AG10803 (cell line): ENCODE measurements around the gene TC2N.

Experiments used
- DNase-seq: peaks from one replicate; pipeline ENCODE4 v3.0.0; 2010; ENCODE audit warnings: low read depth
- H3K4me3 ChIP-seq: 2 replicates; pipeline ENCODE4 v1.5.1; 2011; ENCODE audit warnings: mild to moderate bottlenecking, low read length, control low read depth
- TF ChIP-seq, protein P1 (sequence below): conservative IDR thresholded peaks from 2 replicates; pipeline ENCODE4 v1.5.1; 2011; ENCODE audit warnings: mild to moderate bottlenecking, low read length, control low read depth, inconsistent platforms

Gene TC2N

DNA sequence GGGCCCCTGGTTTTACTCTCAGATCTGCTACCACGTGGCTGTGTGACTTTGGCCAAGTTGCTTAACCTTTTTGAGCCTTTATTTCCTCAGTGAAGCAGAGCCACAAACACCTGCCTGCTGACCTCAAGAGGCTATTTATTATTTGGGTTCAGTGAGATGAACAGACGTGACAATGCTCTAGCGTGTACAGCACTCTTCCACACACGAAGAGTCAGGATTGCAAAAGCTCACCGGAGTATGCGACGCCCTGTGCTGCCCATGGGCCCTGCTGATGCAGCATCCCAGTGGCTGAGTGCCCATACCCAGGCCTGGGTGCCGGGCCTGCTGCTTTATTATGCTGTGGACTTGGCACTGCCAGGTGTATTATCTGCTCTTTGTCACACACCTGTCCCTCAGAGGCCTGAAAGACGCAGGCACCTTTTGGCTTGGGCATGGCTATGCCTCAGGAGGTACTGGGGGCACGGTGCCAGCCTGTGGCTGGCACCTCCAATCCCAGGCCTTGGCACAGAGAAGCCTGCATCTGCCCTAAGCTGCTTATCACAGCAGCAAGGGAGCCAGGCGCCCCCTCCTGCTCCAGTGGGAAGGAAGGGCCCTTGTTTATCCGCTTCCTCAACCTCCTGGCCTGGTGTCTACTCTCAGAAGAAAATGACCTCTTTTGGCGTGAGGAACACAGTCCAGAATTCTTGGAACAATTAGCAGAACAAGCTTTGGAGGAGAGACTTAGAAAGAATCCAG, 22.3 kb upstream of the TC2N start:
- no peak for DNase-seq
- TF ChIP-seq, protein P1, sequence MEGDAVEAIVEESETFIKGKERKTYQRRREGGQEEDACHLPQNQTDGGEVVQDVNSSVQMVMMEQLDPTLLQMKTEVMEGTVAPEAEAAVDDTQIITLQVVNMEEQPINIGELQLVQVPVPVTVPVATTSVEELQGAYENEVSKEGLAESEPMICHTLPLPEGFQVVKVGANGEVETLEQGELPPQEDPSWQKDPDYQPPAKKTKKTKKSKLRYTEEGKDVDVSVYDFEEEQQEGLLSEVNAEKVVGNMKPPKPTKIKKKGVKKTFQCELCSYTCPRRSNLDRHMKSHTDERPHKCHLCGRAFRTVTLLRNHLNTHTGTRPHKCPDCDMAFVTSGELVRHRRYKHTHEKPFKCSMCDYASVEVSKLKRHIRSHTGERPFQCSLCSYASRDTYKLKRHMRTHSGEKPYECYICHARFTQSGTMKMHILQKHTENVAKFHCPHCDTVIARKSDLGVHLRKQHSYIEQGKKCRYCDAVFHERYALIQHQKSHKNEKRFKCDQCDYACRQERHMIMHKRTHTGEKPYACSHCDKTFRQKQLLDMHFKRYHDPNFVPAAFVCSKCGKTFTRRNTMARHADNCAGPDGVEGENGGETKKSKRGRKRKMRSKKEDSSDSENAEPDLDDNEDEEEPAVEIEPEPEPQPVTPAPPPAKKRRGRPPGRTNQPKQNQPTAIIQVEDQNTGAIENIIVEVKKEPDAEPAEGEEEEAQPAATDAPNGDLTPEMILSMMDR, result no peak
- no peak overlapping the region for H3K4me3 ChIP-seq

DNA sequence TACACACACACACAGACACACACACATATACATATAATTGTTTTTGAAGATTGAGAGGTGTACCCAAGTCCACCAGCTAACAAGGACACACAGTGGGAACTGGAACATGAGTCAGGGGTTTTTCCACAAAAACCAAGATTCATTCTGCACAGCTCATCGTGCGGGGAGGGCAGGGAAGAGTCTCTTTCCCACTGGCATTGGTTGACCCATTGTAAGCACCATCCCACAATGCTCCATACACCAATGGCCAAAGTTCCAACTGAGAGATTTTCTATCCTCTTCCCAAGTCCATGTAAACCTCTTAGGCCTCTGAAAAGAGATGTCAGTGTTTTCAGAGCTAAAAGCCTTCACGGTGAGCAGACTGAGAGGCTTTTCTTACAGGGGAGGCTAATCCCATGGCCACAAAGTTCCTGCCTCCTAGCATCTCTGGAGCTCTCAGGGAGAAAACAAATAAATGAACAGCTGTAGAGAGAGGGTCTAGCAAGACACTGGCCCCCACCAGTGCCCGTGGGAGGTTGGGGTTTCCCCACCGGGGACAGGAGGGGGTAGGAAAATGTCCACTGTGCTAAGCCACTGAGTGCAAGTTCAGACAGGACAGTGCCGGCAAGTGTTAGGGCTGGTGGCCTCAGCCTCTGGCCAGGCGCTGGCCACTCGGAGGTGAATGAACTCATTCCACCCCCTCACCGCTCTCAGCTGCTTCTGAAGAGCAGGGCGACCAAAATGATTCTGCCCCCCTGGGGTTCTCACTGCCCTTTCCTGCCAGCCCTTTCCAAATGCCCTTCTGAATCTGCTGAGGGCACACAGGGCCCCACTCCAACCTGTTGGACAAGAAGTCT, 21.5 kb upstream of the TC2N start:
- no peak overlapping the region for H3K4me3 ChIP-seq
- DNase-seq, result no peak
- TF ChIP-seq, protein P1, result no peak

DNA sequence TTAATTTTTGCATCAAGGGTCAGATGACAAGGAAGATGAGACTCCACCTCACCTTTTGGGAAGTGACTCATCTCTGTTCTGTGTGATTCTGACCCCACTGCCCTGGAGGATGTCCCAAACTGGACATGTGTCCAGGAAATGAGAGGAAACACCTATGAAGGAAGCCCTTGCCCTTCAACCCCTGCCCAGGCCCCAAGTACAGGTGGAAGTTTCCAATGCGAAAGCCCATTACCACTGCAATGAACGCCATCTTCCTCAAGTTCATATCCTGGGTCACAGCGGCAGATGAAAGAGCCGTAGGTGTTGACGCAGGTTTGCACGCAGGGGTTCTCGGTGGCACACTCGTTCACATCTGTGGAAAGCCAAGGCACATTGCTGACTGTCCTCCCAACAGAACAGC, 19.6 kb upstream of the TC2N start:
- H3K4me3 ChIP-seq, result no peak overlapping the region
- DNase-seq, result no peak
- TF ChIP-seq, protein P1, result no peak

DNA sequence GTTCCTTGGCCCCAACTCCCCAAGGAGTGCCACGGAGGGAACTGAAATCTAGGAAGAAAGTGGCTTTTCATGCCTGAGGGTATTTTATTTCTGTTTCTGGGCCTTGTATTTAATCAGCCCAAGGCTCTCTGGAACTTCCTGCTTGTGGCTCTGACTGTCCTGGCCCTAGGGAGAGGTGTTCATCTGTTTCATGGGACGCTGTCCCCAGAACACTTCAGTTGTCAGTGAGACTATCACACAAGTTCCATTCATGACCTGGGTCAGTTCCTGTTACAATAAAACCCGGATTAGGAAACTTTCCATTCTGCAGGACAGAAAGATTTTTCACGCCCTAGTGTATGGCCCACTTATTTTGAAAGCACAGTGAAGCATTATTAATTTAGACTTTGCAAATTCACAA, 18.5 kb upstream of the TC2N start:
- no peak for DNase-seq
- no peak overlapping the region for H3K4me3 ChIP-seq
- TF ChIP-seq, protein P1, result no peak

DNA sequence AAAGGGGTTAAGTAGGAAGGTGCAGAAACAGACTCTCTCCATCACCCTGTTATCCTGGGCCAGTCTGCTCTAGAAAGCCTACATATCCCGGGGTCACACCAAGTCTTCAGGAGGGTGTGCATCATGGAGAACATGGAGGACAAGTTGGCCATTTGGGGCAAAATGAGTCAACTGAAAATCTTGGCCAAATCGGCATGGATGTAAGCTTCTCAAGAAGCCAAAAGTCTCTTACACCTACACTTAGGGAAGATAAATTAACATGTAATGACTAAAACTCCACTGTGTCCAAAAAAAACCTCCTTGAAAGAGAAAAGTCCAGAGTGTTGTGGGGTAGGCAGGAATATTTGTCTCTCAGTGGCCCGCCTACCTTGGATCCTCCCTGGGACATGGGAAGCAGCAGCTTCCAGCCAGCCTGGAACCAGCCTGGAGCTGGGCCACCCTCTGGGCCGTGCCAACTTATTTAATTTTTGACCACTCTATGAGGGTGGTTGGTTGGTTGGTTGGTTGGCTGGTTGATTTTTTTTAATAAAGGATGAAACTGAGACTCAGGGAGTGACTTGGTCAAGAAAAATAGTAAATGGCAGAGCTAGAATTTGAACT, 17.9 kb upstream of the TC2N start:
- TF ChIP-seq, protein P1, result no peak
- DNase-seq, result no peak

DNA sequence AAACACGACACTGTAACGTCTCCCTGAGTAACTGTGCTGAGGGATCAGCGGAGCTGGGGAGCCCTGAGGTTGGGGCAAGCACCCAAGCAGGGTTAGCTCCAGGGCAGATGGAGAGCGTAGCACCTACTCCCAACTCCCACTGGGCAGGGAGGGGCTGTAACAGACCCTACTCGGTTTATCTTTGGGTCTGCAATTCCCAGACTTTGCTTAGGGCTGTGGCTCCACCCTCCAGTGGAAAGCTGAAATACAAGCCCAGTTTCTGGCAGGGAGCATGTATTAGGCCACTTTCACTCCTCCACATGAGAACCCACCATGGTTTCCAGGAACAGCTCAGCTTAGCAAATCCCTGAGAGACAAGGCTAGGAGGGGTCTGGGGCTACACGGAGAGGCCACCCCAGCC, 17.3 kb upstream of the TC2N start:
- DNase-seq, result no peak
- H3K4me3 ChIP-seq, result no peak overlapping the region
- TF ChIP-seq, protein P1, result no peak

More for the DNA sequence above, 17.9 kb upstream of the TC2N start:
- no peak overlapping the region for H3K4me3 ChIP-seq
